ENCODE measurements around the gene MB21D2.

- no peak for TF ChIP-seq ATF3 (CRISPR knock-in tag; conservative IDR thresholded peaks at IDR 0.05)
- TF ChIP-seq OVOL2 (CRISPR knock-in tag; IDR thresholded peaks at IDR 0.05; ENCODE audit: borderline replicate concordance), result no peak
- TF ChIP-seq NFATC4 (CRISPR knock-in tag; IDR thresholded peaks at IDR 0.05), result no peak
Measured at GRCh38 chr3:192917028-192917403, 640 bp downstream of the MB21D2 start.

Data from WTC11 (cell line).